SJSA1 (cell line): ENCODE data around the gene SERTAD2. TPM values are rescaled to one million over a fixed set of nuclear protein-coding genes. Genes with fewer than 3 reads are reported as not detected.

Experiments
- DNase-seq, 2 experiments: peaks; one replicate each; pipeline ENCODE4 v3.0.0-alpha.2; 2015 to 2020; ENCODE audit warnings: low spot score in 2 of 2, low read depth in 1 of 2
- H3K27ac ChIP-seq: fragments of 250-450 bp; sonication (Bioruptor Pico); 2 replicates; pipeline ENCODE4 v1.5.1; 2020; ENCODE audit warnings: mild to moderate bottlenecking, moderate library complexity
- H3K27me3 ChIP-seq: fragments of 250-450 bp; sonication (Bioruptor Pico); replicated peaks from 2 replicates; pipeline ENCODE4 v1.5.1; 2020; ENCODE audit warnings: mild to moderate bottlenecking, moderate library complexity
- H3K36me3 ChIP-seq: fragments of 250-450 bp; sonication (Bioruptor Pico); 2 replicates; pipeline ENCODE4 v1.5.1; 2020; ENCODE audit warnings: mild to moderate bottlenecking
- H3K4me1 ChIP-seq: fragments of 250-450 bp; sonication (Bioruptor Pico); replicated peaks from 2 replicates; pipeline ENCODE4 v1.6.1; 2021; ENCODE audit warnings: mild to moderate bottlenecking
- H3K4me3 ChIP-seq: fragments of 250-450 bp; sonication (Bioruptor Pico); 2 replicates; pipeline ENCODE4 v1.5.1; 2020; ENCODE audit warnings: mild to moderate bottlenecking
- H3K9me3 ChIP-seq: fragments of 250-450 bp; sonication (Bioruptor Pico); replicated peaks from 2 replicates; pipeline ENCODE4 v1.5.1; 2020; ENCODE audit warnings: mild to moderate bottlenecking
- total RNA-seq: library from RNA; depleted of rRNA; stranded (reverse); fragments of >200 nt; shearing (Covaris generic); gene quantifications from 2 replicates; pipeline ENCODE4 v1.2.3, GENCODE V29; 2014

Gene SERTAD2
- total RNA-seq, 1 experiment from 2014 or later, result 21.4 TPM

GRCh38 chr2:64635976-64636911 is 17.5 kb downstream of the SERTAD2 start:
- H3K27ac ChIP-seq, result no peak overlapping the region
- H3K27me3 ChIP-seq, result no peaks in the 10 kb centered on the region
- no peak overlapping the region for H3K4me3 ChIP-seq
- no peaks in the 10 kb centered on the region for H3K9me3 ChIP-seq
- DNase-seq, result no peak
- peaks cover 64% of the 10 kb centered on the region for H3K36me3 ChIP-seq
- H3K4me1 ChIP-seq, result peaks cover 9% of the 10 kb centered on the region

- H3K4me1 ChIP-seq, result no peaks in the 10 kb centered on the region
- H3K27me3 ChIP-seq, result no peaks in the 10 kb centered on the region
- no peak overlapping the region for H3K4me3 ChIP-seq
- peaks cover 75% of the 10 kb centered on the region for H3K36me3 ChIP-seq
- no peaks in the 10 kb centered on the region for H3K9me3 ChIP-seq
- DNase-seq, result no peak
- no peak overlapping the region for H3K27ac ChIP-seq
Measured at GRCh38 chr2:64634345-64635267, 19.1 kb downstream of the SERTAD2 start.

- Histone ChIP-seq H3K4me3 (no peak overlapping the region), H3K27ac (no peak overlapping the region), H3K36me3 (peaks cover 75% of the 10 kb centered on the region), H3K9me3 (no peaks in the 10 kb centered on the region; the same call in 1 of the 2 replicates), H3K4me1 (no peaks in the 10 kb centered on the region), H3K27me3 (no peaks in the 10 kb centered on the region)
- DNase-seq, result no peak
Measured at GRCh38 chr2:64632835-64633819, 20.6 kb downstream of the SERTAD2 start.

GRCh38 chr2:64631771-64632170 is 21.9 kb downstream of the SERTAD2 start:
- DNase-seq, result no peak
- Histone ChIP-seq H3K36me3 (peaks cover 66% of the 10 kb centered on the region), H3K9me3 (no peaks in the 10 kb centered on the region; the same call in 1 of the 2 replicates)

GRCh38 chr2:64630752-64631151 is 23.0 kb downstream of the SERTAD2 start:
- H3K4me1 ChIP-seq, result no peaks in the 10 kb centered on the region
- H3K27me3 ChIP-seq, result no peaks in the 10 kb centered on the region
- DNase-seq, result no peak
- no peaks in the 10 kb centered on the region; the same call in 1 of the 2 replicates for H3K9me3 ChIP-seq
- H3K4me3 ChIP-seq, result no peak overlapping the region
- H3K36me3 ChIP-seq, result peaks cover 56% of the 10 kb centered on the region
- H3K27ac ChIP-seq, result no peak overlapping the region

More at GRCh38 chr2:64631771-64632170, 21.9 kb downstream of the SERTAD2 start:
- H3K4me1 ChIP-seq, result no peaks in the 10 kb centered on the region
- no peaks in the 10 kb centered on the region for H3K27me3 ChIP-seq
- H3K27ac ChIP-seq, result no peak overlapping the region
- H3K4me3 ChIP-seq, result no peak overlapping the region

GRCh38 chr2:64629875-64630274 is 23.8 kb downstream of the SERTAD2 start:
- Histone ChIP-seq H3K4me1 (no peaks in the 10 kb centered on the region), H3K4me3 (no peak overlapping the region), H3K27me3 (no peaks in the 10 kb centered on the region), H3K27ac (no peak overlapping the region), H3K36me3 (peaks cover 47% of the 10 kb centered on the region), H3K9me3 (no peaks in the 10 kb centered on the region; the same call in 1 of the 2 replicates)
- no peak for DNase-seq

- H3K4me3 ChIP-seq, result no peak overlapping the region
- no peak for DNase-seq
- no peaks in the 10 kb centered on the region for H3K27me3 ChIP-seq
- no peaks in the 10 kb centered on the region; the same call in 1 of the 2 replicates for H3K9me3 ChIP-seq
- no peak overlapping the region for H3K27ac ChIP-seq
- peaks cover 42% of the 10 kb centered on the region for H3K36me3 ChIP-seq
- H3K4me1 ChIP-seq, result no peaks in the 10 kb centered on the region
Measured at GRCh38 chr2:64629329-64629781, 24.4 kb downstream of the SERTAD2 start.

- H3K4me1 ChIP-seq, result peaks cover 3% of the 10 kb centered on the region
- no peak for DNase-seq
- no peak overlapping the region for H3K4me3 ChIP-seq
- no peaks in the 10 kb centered on the region; the same call in 1 of the 2 replicates for H3K9me3 ChIP-seq
- H3K36me3 ChIP-seq, result peaks cover 30% of the 10 kb centered on the region
- H3K27me3 ChIP-seq, result no peaks in the 10 kb centered on the region
- H3K27ac ChIP-seq, result no peak overlapping the region
Measured at GRCh38 chr2:64627860-64628841, 25.6 kb downstream of the SERTAD2 start.

GRCh38 chr2:64626963-64627760 is 26.6 kb downstream of the SERTAD2 start:
- H3K36me3 ChIP-seq, result peaks cover 20% of the 10 kb centered on the region
- H3K27ac ChIP-seq, result no peak overlapping the region
- H3K4me1 ChIP-seq, result peaks cover 11% of the 10 kb centered on the region
- no peak for DNase-seq
- H3K9me3 ChIP-seq, result no peaks in the 10 kb centered on the region; the same call in 1 of the 2 replicates
- H3K27me3 ChIP-seq, result no peaks in the 10 kb centered on the region
- H3K4me3 ChIP-seq, result no peak overlapping the region

GRCh38 chr2:64626146-64626809 is 27.4 kb downstream of the SERTAD2 start:
- H3K36me3 ChIP-seq, result peaks cover 11% of the 10 kb centered on the region
- no peak overlapping the region for H3K27ac ChIP-seq
- no peak overlapping the region for H3K4me3 ChIP-seq
- DNase-seq, result no peak
- no peaks in the 10 kb centered on the region; the same call in 1 of the 2 replicates for H3K9me3 ChIP-seq
- peaks cover 11% of the 10 kb centered on the region for H3K4me1 ChIP-seq
- H3K27me3 ChIP-seq, result no peaks in the 10 kb centered on the region
